SK-N-SH treated with all-trans-retinoic acid at 6 μM for 48 hours (cell line): ENCODE data around the gene MED7.

Experiments
- ATAC-seq: fragments of 200-7000 bp; cut with Tn5 transposase; 3 replicates; pipeline ENCODE4 v1.9.1; 2020; ENCODE audit warnings: mild to moderate bottlenecking, moderate library complexity
- ARNTL ChIP-seq: fragments of 450-650 bp; formaldehyde crosslinking; IDR thresholded peaks from 2 replicates; pipeline ENCODE4 v1.5.0; 2020; ENCODE audit warnings: low read depth, mild to moderate bottlenecking, moderate library complexity, borderline replicate concordance
- CSDC2 ChIP-seq: fragments of 250-450 bp; sonication (Bioruptor Pico); IDR thresholded peaks from 2 replicates; pipeline ENCODE4 v1.5.0; 2020; ENCODE audit warnings: mild to moderate bottlenecking, moderate library complexity
- ESRRG ChIP-seq: fragments of 250-450 bp; sonication (Bioruptor Pico); IDR thresholded peaks from 2 replicates; pipeline ENCODE4 v1.6.1; 2021; ENCODE audit warnings: mild to moderate bottlenecking
- GLIS3 ChIP-seq: fragments of 250-450 bp; sonication (Bioruptor Pico); IDR thresholded peaks from 2 replicates; pipeline ENCODE4 v1.5.0; 2020; ENCODE audit warnings: mild to moderate bottlenecking, moderate library complexity
- ISL1 ChIP-seq: fragments of 250-450 bp; sonication (Bioruptor Pico); IDR thresholded peaks from 2 replicates; pipeline ENCODE4 v2.1.2; 2022; ENCODE audit warnings: mild to moderate bottlenecking, moderate library complexity
- OSR1 ChIP-seq: fragments of 250-450 bp; sonication (Bioruptor Pico); IDR thresholded peaks from 2 replicates; pipeline ENCODE4 v1.8.0; 2022; ENCODE audit warnings: moderate library complexity, mild to moderate bottlenecking, inconsistent platforms
- RARB ChIP-seq: fragments of 250-450 bp; sonication (Bioruptor Pico); IDR thresholded peaks from 2 replicates; pipeline ENCODE4 v1.8.0; 2021; ENCODE audit warnings: mild to moderate bottlenecking, moderate library complexity
- SNAI2 ChIP-seq: fragments of 250-450 bp; sonication (Bioruptor Pico); IDR thresholded peaks from 2 replicates; pipeline ENCODE4 v1.5.0; 2020; ENCODE audit warnings: mild to moderate bottlenecking, moderate library complexity
- TCF4 ChIP-seq: fragments of 250-450 bp; sonication (Bioruptor Pico); IDR thresholded peaks from 2 replicates; pipeline ENCODE4 v1.8.0; 2021; ENCODE audit warnings: mild to moderate bottlenecking, moderate library complexity, borderline replicate concordance
- ZC3H10 ChIP-seq: fragments of 250-450 bp; sonication (Bioruptor Pico); IDR thresholded peaks from 2 replicates; pipeline ENCODE4 v1.5.1; 2021; ENCODE audit warnings: mild to moderate bottlenecking, moderate library complexity
- ZFP3 ChIP-seq: fragments of 250-450 bp; sonication (Bioruptor Pico); IDR thresholded peaks from 2 replicates; pipeline ENCODE4 v1.5.0; 2020; ENCODE audit warnings: mild to moderate bottlenecking, moderate library complexity
- ZFP30 ChIP-seq: fragments of 450-650 bp; formaldehyde crosslinking; IDR thresholded peaks from 2 replicates; pipeline ENCODE4 v1.5.0; 2022; ENCODE audit warnings: mild to moderate bottlenecking, moderate library complexity
- ZNF565 ChIP-seq: fragments of 450-650 bp; formaldehyde crosslinking; conservative IDR thresholded peaks from 2 replicates; pipeline ENCODE4 v1.5.0; 2020; ENCODE audit warnings: low read depth, mild to moderate bottlenecking, moderate library complexity
- ZNF8 ChIP-seq: fragments of 450-650 bp; formaldehyde crosslinking; IDR thresholded peaks from 2 replicates; pipeline ENCODE4 v1.5.0; 2020; ENCODE audit warnings: mild to moderate bottlenecking, moderate library complexity
- TF ChIP-seq, protein P1 (sequence below): fragments of 250-450 bp; sonication (Bioruptor Pico); IDR thresholded peaks from 2 replicates; pipeline ENCODE4 v1.5.0; 2020; ENCODE audit warnings: mild to moderate bottlenecking, moderate library complexity
- TF ChIP-seq, protein P2 (sequence below): fragments of 250-450 bp; sonication (Bioruptor Pico); IDR thresholded peaks from 2 replicates; pipeline ENCODE4 v1.5.1; 2021; ENCODE audit warnings: mild to moderate bottlenecking, moderate library complexity
- TF ChIP-seq, protein P3 (sequence below): fragments of 250-450 bp; sonication (Bioruptor Pico); IDR thresholded peaks from 2 replicates; pipeline ENCODE4 v1.8.0; 2021; ENCODE audit warnings: low read depth, mild to moderate bottlenecking, moderate library complexity, borderline replicate concordance
- TF ChIP-seq, protein P4 (sequence below): fragments of 250-450 bp; sonication (Bioruptor Pico); IDR thresholded peaks from 2 replicates; pipeline ENCODE4 v1.8.0; 2020; ENCODE audit warnings: mild to moderate bottlenecking, moderate library complexity, borderline replicate concordance

The MED7 gene

DNA sequence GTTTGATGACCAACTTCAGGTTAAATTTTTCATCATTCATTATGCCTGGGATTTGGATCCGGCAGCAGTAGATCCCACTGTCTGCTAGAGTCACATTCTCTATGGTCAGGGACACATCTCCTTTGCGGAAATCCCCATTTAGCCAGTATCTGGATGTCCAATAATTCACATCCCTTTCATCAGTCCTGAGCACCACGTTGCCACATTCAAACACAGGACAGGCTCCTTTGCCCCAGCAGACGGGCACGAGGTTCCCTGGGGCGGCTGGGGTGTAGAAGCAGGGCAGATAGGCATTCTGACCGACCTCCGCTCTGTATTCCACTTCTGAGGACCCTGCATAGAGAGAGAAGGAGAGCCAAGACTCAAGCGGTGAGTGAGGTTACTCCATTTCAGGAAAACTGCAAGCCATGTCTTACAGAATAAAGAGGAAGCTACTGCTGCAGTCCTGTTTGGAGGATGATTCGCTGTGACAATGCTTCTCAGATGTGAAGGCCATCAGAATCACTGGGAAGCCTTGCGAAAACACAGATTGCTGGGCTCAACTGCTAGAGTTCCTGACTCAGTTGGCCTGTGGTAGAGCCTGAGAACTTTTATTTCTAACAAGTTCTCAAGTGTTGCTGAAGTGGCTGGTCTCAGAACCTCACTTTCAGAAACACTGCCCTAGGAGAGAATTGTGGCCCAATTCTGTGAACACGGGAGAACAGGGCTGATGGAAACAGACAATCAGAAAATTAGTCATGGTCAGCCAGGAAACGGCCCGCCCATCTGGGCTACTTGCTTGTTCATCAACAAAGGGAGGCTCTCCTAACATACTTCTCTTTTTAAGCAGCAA is 35.8 kb downstream of the MED7 start (continued):
- TF ChIP-seq ZC3H10: no peak
- no peak for TF ChIP-seq TCF4 (CRISPR knock-in tag)
- no peak for TF ChIP-seq ZFP3 (CRISPR knock-in tag)
- TF ChIP-seq ZNF565 (CRISPR knock-in tag): no peak
- TF ChIP-seq, protein P1, sequence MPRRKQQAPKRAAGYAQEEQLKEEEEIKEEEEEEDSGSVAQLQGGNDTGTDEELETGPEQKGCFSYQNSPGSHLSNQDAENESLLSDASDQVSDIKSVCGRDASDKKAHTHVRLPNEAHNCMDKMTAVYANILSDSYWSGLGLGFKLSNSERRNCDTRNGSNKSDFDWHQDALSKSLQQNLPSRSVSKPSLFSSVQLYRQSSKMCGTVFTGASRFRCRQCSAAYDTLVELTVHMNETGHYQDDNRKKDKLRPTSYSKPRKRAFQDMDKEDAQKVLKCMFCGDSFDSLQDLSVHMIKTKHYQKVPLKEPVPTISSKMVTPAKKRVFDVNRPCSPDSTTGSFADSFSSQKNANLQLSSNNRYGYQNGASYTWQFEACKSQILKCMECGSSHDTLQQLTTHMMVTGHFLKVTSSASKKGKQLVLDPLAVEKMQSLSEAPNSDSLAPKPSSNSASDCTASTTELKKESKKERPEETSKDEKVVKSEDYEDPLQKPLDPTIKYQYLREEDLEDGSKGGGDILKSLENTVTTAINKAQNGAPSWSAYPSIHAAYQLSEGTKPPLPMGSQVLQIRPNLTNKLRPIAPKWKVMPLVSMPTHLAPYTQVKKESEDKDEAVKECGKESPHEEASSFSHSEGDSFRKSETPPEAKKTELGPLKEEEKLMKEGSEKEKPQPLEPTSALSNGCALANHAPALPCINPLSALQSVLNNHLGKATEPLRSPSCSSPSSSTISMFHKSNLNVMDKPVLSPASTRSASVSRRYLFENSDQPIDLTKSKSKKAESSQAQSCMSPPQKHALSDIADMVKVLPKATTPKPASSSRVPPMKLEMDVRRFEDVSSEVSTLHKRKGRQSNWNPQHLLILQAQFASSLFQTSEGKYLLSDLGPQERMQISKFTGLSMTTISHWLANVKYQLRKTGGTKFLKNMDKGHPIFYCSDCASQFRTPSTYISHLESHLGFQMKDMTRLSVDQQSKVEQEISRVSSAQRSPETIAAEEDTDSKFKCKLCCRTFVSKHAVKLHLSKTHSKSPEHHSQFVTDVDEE (CRISPR knock-in tag): no peak

DNA sequence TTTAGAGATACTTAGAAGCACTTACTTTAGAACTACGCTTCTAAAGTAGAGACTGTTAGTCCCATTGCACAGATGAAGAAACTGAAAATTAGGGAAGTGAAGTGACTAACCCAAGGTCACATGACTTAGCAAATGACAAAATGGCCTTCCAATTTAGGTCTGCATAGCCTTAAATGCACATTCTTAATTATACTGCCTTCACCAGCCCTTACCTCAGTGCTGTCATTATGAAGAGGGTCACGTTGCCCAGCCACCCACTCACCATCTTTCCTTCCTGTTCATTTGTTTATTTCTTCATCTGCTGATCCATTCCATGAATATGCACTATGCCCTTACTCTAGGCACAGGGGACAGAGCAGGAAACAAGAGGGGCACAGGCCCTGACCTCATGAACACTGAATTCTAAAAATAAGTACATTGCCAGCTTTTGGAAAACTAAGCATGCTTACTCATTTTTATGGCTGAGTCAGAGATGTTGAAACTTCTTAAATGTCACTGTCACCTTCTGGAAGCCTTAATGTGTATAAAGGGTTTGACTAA is 42.5 kb downstream of the MED7 start:
- TF ChIP-seq GLIS3 (no peak), TCF4 (CRISPR knock-in tag) (no peak), ARNTL (CRISPR knock-in tag) (no peak), SNAI2 (CRISPR knock-in tag) (no peak), ZFP3 (CRISPR knock-in tag) (no peak), ESRRG (CRISPR knock-in tag) (no peak), OSR1 (no peak), ISL1 (no peak), RARB (CRISPR knock-in tag) (no peak), CSDC2 (CRISPR knock-in tag) (no peak), ZFP30 (CRISPR knock-in tag) (no peak)
- TF ChIP-seq, protein P2, sequence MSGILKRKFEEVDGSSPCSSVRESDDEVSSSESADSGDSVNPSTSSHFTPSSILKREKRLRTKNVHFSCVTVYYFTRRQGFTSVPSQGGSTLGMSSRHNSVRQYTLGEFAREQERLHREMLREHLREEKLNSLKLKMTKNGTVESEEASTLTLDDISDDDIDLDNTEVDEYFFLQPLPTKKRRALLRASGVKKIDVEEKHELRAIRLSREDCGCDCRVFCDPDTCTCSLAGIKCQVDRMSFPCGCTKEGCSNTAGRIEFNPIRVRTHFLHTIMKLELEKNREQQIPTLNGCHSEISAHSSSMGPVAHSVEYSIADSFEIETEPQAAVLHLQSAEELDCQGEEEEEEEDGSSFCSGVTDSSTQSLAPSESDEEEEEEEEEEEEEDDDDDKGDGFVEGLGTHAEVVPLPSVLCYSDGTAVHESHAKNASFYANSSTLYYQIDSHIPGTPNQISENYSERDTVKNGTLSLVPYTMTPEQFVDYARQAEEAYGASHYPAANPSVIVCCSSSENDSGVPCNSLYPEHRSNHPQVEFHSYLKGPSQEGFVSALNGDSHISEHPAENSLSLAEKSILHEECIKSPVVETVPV: no peak
- TF ChIP-seq, protein P3, sequence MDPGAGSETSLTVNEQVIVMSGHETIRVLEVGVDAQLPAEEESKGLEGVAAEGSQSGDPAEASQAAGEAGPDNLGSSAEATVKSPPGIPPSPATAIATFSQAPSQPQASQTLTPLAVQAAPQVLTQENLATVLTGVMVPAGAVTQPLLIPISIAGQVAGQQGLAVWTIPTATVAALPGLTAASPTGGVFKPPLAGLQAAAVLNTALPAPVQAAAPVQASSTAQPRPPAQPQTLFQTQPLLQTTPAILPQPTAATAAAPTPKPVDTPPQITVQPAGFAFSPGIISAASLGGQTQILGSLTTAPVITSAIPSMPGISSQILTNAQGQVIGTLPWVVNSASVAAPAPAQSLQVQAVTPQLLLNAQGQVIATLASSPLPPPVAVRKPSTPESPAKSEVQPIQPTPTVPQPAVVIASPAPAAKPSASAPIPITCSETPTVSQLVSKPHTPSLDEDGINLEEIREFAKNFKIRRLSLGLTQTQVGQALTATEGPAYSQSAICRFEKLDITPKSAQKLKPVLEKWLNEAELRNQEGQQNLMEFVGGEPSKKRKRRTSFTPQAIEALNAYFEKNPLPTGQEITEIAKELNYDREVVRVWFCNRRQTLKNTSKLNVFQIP (CRISPR knock-in tag): no peak
- TF ChIP-seq, protein P4, sequence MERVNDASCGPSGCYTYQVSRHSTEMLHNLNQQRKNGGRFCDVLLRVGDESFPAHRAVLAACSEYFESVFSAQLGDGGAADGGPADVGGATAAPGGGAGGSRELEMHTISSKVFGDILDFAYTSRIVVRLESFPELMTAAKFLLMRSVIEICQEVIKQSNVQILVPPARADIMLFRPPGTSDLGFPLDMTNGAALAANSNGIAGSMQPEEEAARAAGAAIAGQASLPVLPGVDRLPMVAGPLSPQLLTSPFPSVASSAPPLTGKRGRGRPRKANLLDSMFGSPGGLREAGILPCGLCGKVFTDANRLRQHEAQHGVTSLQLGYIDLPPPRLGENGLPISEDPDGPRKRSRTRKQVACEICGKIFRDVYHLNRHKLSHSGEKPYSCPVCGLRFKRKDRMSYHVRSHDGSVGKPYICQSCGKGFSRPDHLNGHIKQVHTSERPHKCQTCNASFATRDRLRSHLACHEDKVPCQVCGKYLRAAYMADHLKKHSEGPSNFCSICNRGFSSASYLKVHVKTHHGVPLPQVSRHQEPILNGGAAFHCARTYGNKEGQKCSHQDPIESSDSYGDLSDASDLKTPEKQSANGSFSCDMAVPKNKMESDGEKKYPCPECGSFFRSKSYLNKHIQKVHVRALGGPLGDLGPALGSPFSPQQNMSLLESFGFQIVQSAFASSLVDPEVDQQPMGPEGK (CRISPR knock-in tag): no peak
- no peak for ATAC-seq

DNA sequence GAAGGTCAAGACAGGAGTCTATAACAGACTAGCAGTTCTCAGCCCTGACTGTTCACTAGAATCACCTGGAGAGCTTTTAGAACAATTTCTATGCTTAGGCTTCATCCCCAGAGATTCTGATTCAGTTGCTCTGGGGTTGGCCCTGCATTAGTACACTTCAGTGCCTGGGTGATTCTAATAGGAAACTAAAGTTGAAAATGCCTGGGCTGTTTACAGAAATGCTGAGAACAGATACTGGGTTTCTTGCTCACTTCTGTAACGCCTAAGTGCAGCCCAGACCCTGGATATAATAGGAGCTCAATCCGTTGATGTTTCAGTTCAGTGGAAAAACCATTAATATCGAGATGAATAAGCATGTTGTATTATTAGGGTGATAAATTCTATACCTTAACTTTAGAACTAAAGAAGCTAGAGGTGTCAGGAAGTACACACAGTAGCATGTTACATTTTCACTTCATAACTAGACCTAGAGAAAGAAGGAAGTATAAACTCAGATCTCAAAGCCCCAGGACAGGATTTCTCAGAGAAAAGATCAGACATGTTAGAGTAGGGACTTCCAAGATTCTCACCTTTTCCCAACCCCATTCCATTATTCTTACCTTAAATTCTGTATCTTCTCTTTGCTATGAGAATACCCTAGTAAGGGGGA is 54.2 kb downstream of the MED7 start:
- TF ChIP-seq ZC3H10: no peak
- TF ChIP-seq ZNF8 (CRISPR knock-in tag): no peak
- TF ChIP-seq ARNTL (CRISPR knock-in tag): no peak
- no peak for TF ChIP-seq CSDC2 (CRISPR knock-in tag)
- TF ChIP-seq, protein P4 (CRISPR knock-in tag): no peak
- TF ChIP-seq, protein P1 (CRISPR knock-in tag): no peak
- TF ChIP-seq, all 23 proteins: peak for 0
- no peak for ATAC-seq
